Esophagus (tissue), 2 donors: Measurements from ENCODE around the gene FKBP4. TPM values are rescaled to one million over a fixed set of nuclear protein-coding genes. Genes with fewer than 3 reads are reported as not detected.
"Not testable (repeated sequence)": the region's sequence is repeated elsewhere in the genome, so short reads cannot be mapped to it uniquely, and the experiment has no call there.

ENCODE experiments used
- H3K27ac ChIP-seq, 2 donors: one replicate each; pipeline ENCODE4 v1.5.1; 2013; ENCODE audit warnings: low read depth in 2 of 2, mild to moderate bottlenecking in 2 of 2, inconsistent platforms in 1 of 2, low read length in 1 of 2, moderate library complexity in 1 of 2
- H3K27me3 ChIP-seq, 2 donors: one replicate each; pipeline ENCODE4 v1.6.1; 2013; ENCODE audit warnings: low read length in 2 of 2, control low read depth in 1 of 2, mild to moderate bottlenecking in 1 of 2; ENCODE audit not compliant: insufficient read depth in 2 of 2, control insufficient read depth in 1 of 2
- H3K36me3 ChIP-seq, 2 donors: one replicate each; pipeline ENCODE4 v1.6.1; 2013; ENCODE audit warnings: low read length in 1 of 2; ENCODE audit not compliant: control insufficient read depth in 2 of 2, insufficient read depth in 2 of 2
- H3K4me1 ChIP-seq, 2 donors: one replicate each; pipeline ENCODE4 v1.6.1; 2013; ENCODE audit warnings: low read length in 1 of 2; ENCODE audit not compliant: control insufficient read depth in 2 of 2, insufficient read depth in 2 of 2
- H3K4me3 ChIP-seq, 2 donors: one replicate each; pipeline ENCODE4 v1.5.1; 2013; ENCODE audit warnings: low read length in 2 of 2, mild to moderate bottlenecking in 2 of 2, low read depth in 1 of 2, moderate library complexity in 1 of 2
- H3K9me3 ChIP-seq, 2 donors: one replicate each; pipeline ENCODE4 v1.6.1; 2013; ENCODE audit warnings: mild to moderate bottlenecking in 2 of 2, low read depth in 1 of 2, low read length in 1 of 2, moderate library complexity in 1 of 2; ENCODE audit not compliant: control insufficient read depth in 2 of 2, insufficient read depth in 1 of 2
- WGBS, 2 donors: extraction: QIAGEN DNeasy Blood & Tissue Kit; methylation state at CpG; one replicate each; pipeline ENCODE4 v1.1.7; 2013; 5-methylcytosine and 5-hydroxymethylcytosine counted together
- polyA plus RNA-seq, 2 donors: library from polyadenylated mRNA; stranded (reverse); fragments of 200-250 nt; gene quantifications; one replicate each; pipeline ENCODE4 v1.2.3, GENCODE V29; 2013
- donor health status: healthy with polysubstance abuse.
- donor health status: Bipolar disorder and iron deficiency.

FKBP4 gene
- polyA plus RNA-seq, 2 donors: 42.0 to 56.6 TPM

GRCh38 chr12:2759733-2760132 is 35.0 kb upstream of the FKBP4 start:
- Histone ChIP-seq H3K4me3 (no peak overlapping the region), H3K4me1 (no peaks in the 10 kb centered on the region), H3K36me3 (no peaks in the 10 kb centered on the region), H3K27me3 (no peaks in the 10 kb centered on the region), H3K9me3 (no peaks in the 10 kb centered on the region), H3K27ac (no peak overlapping the region)
- 75 to 84% methylated on average over 4 of the region's 4 CpGs for WGBS, 2 donors

GRCh38 chr12:2764398-2764797 is 30.4 kb upstream of the FKBP4 start:
- H3K27me3 ChIP-seq: no peaks in the 10 kb centered on the region
- no peak overlapping the region for H3K27ac ChIP-seq
- H3K4me1 ChIP-seq: peaks cover 0 to 3% of the 10 kb centered on the region in 2 donors
- H3K36me3 ChIP-seq: peaks cover 0 to 2% of the 10 kb centered on the region in 2 donors
- no peaks in the 10 kb centered on the region for H3K9me3 ChIP-seq
- no peak overlapping the region for H3K4me3 ChIP-seq

- 78 to 91% methylated on average over 4 of the region's 4 CpGs for WGBS, 2 donors
- no peak overlapping the region for H3K27ac ChIP-seq
- H3K36me3 ChIP-seq: peaks cover 0 to 2% of the 10 kb centered on the region in 2 donors
- no peak overlapping the region for H3K4me3 ChIP-seq
- no peaks in the 10 kb centered on the region for H3K9me3 ChIP-seq
- H3K4me1 ChIP-seq: peaks cover 0 to 3% of the 10 kb centered on the region in 2 donors
- H3K27me3 ChIP-seq: no peaks in the 10 kb centered on the region
These were observed 29.7 kb upstream of the FKBP4 start for GRCh38 chr12:2765052-2765451.

GRCh38 chr12:2765608-2766007 is 29.2 kb upstream of the FKBP4 start:
- WGBS, 2 donors: 72 to 86% methylated on average over 6 of the region's 6 CpGs
- H3K9me3 ChIP-seq: no peaks in the 10 kb centered on the region
- no peaks in the 10 kb centered on the region for H3K27me3 ChIP-seq

GRCh38 chr12:2768224-2768961 is 26.4 kb upstream of the FKBP4 start:
- no peaks in the 10 kb centered on the region for H3K9me3 ChIP-seq
- H3K4me3 ChIP-seq: no peak overlapping the region
- H3K4me1 ChIP-seq: peaks cover 0 to 3% of the 10 kb centered on the region in 2 donors
- peaks cover 0 to 2% of the 10 kb centered on the region in 2 donors for H3K36me3 ChIP-seq
- WGBS, 2 donors: 71 to 77% methylated on average over 10 of the region's 10 CpGs
- H3K27me3 ChIP-seq: no peaks in the 10 kb centered on the region
- no peak overlapping the region for H3K27ac ChIP-seq

More at GRCh38 chr12:2765608-2766007, 29.2 kb upstream of the FKBP4 start:
- H3K27ac ChIP-seq: no peak overlapping the region
- peaks cover 0 to 2% of the 10 kb centered on the region in 2 donors for H3K36me3 ChIP-seq
- no peak overlapping the region for H3K4me3 ChIP-seq
- H3K4me1 ChIP-seq: peaks cover 0 to 3% of the 10 kb centered on the region in 2 donors

- Histone ChIP-seq H3K27ac (no peak overlapping the region), H3K27me3 (no peaks in the 10 kb centered on the region), H3K9me3 (no peaks in the 10 kb centered on the region), H3K4me1 (peaks cover 0 to under 1% of the 10 kb centered on the region in 2 donors), H3K4me3 (no peak overlapping the region), H3K36me3 (peaks cover 0 to under 1% of the 10 kb centered on the region in 2 donors)
- WGBS, 2 donors: 80 to 81% methylated on average over 11 of the region's 11 CpGs
These were observed 24.8 kb upstream of the FKBP4 start for GRCh38 chr12:2769866-2770533.

- not testable (repeated sequence) for H3K4me1 ChIP-seq, H3K36me3 ChIP-seq, H3K27me3 ChIP-seq, H3K4me3 ChIP-seq, H3K9me3 ChIP-seq, H3K27ac ChIP-seq
- 96 to 97% methylated on average over 3 of the region's 3 CpGs for WGBS, 2 donors
These were observed 24.2 kb upstream of the FKBP4 start for GRCh38 chr12:2770544-2770943.

GRCh38 chr12:2772370-2772769 is 22.4 kb upstream of the FKBP4 start:
- Histone ChIP-seq H3K27ac (no peak overlapping the region), H3K36me3 (no peaks in the 10 kb centered on the region), H3K4me3 (no peak overlapping the region), H3K27me3 (no peaks in the 10 kb centered on the region), H3K4me1 (peaks cover 0 to 3% of the 10 kb centered on the region in 2 donors), H3K9me3 (no peaks in the 10 kb centered on the region)
- WGBS, 2 donors: 65 to 70% methylated on average over 4 of the region's 4 CpGs

- 77 to 81% methylated on average over 18 to 19 of the region's 19 CpGs for WGBS, 2 donors
These were observed 21.4 kb upstream of the FKBP4 start for GRCh38 chr12:2773199-2773875.

More at GRCh38 chr12:2773199-2773875, 21.4 kb upstream of the FKBP4 start:
- no peaks in the 10 kb centered on the region for H3K27me3 ChIP-seq
- no peak overlapping the region for H3K27ac ChIP-seq
- no peaks in the 10 kb centered on the region for H3K36me3 ChIP-seq
- H3K4me3 ChIP-seq: no peak overlapping the region
- peaks cover 0 to 3% of the 10 kb centered on the region in 2 donors for H3K4me1 ChIP-seq
- H3K9me3 ChIP-seq: no peaks in the 10 kb centered on the region
